KMS-11 (cell line): ENCODE data around the gene DDX5.

ENCODE experiments used
- H2AFZ ChIP-seq: fragments of 200-600 bp; sonication (generic); 2 replicates; pipeline ENCODE4 v1.6.1; 2016; ENCODE audit warnings: antibody characterized with exemption, mixed run types, low read depth
- H3K27ac ChIP-seq: fragments of 200-600 bp; sonication (generic); 2 replicates; pipeline ENCODE4 v1.6.1; 2016; ENCODE audit warnings: mild to moderate bottlenecking, mixed run types
- H3K27me3 ChIP-seq: fragments of 200-600 bp; sonication (generic); 2 replicates; pipeline ENCODE4 v1.6.1; 2017; ENCODE audit warnings: mild to moderate bottlenecking, low read depth, mixed run types, moderate library complexity; ENCODE audit not compliant: insufficient read depth
- H3K36me3 ChIP-seq: fragments of 200-600 bp; sonication (generic); 2 replicates; pipeline ENCODE4 v1.6.1; 2017; ENCODE audit warnings: mild to moderate bottlenecking, mixed run types; ENCODE audit not compliant: insufficient read depth
- H3K4me1 ChIP-seq: fragments of 200-600 bp; sonication (generic); 2 replicates; pipeline ENCODE4 v1.6.1; 2016; ENCODE audit warnings: mild to moderate bottlenecking, low read depth, mixed run types; ENCODE audit not compliant: poor library complexity, severe bottlenecking
- H3K4me2 ChIP-seq: fragments of 200-600 bp; sonication (generic); 2 replicates; pipeline ENCODE4 v1.7.0; 2016; ENCODE audit warnings: mild to moderate bottlenecking, mixed run types
- H3K4me3 ChIP-seq: fragments of 200-600 bp; sonication (generic); IDR thresholded peaks from 2 replicates; pipeline ENCODE4 v1.6.1; 2017; ENCODE audit warnings: low read depth, low read length, mixed read lengths; ENCODE audit not compliant: insufficient read depth
- H3K79me2 ChIP-seq: fragments of 200-600 bp; sonication (generic); 2 replicates; pipeline ENCODE4 v1.6.1; 2016; ENCODE audit warnings: low read depth, mixed run types; ENCODE audit not compliant: insufficient read depth
- H3K9ac ChIP-seq: fragments of 200-600 bp; sonication (generic); 2 replicates; pipeline ENCODE4 v1.6.1; 2016; ENCODE audit warnings: mild to moderate bottlenecking, mixed run types
- H4K20me1 ChIP-seq: fragments of 200-600 bp; sonication (generic); 2 replicates; pipeline ENCODE4 v1.6.1; 2016; ENCODE audit warnings: mild to moderate bottlenecking, mixed run types; ENCODE audit not compliant: insufficient read depth
- CTCF ChIP-seq: fragments of 200-600 bp; sonication (generic); conservative IDR thresholded peaks from 2 replicates; pipeline ENCODE4 v1.6.1; 2017; ENCODE audit warnings: low read depth, mild to moderate bottlenecking, antibody characterized with exemption, low read length, moderate library complexity, mixed read lengths

DDX5 gene

GRCh38 chr17:64506576-64507412, 705 bp upstream of the DDX5 start, which contains the start of gene CEP95:
TSS of gene CEP95 (plus strand) at chr17:64506977. CDS start at chr17:64507098, 121 bp downstream.
- Histone ChIP-seq H3K27me3 (no peaks in the 10 kb centered on the region), H3K4me1 (peaks cover 42% of the 10 kb centered on the region), H3K4me2 (peak within 1 kb of the TSS; percentile 91), H3K27ac (peak within 1 kb of the TSS; percentile 99), H2AFZ (peak within 1 kb of the TSS; percentile 72), H4K20me1 (peaks cover 44% of the 10 kb centered on the region), H3K36me3 (peaks cover 33% of the 10 kb centered on the region), H3K4me3 (no peak within 1 kb of the TSS), H3K79me2 (peaks cover 69% of the 10 kb centered on the region), H3K9ac (peak within 1 kb of the TSS; percentile 100)
- no peak for TF ChIP-seq CTCF

GRCh38 chr17:64505340-64506200, 519 bp downstream of the DDX5 start:
- peaks cover 46% of the 10 kb centered on the region for H3K36me3 ChIP-seq
- H3K79me2 ChIP-seq: peaks cover 82% of the 10 kb centered on the region
- H3K4me1 ChIP-seq: peaks cover 55% of the 10 kb centered on the region
- TF ChIP-seq CTCF: no peak
- no peaks in the 10 kb centered on the region for H3K27me3 ChIP-seq
- H3K4me2 ChIP-seq: peak overlapping the region; percentile 55
- peak overlapping the region; percentile 99 for H3K27ac ChIP-seq
- no peak overlapping the region for H3K4me3 ChIP-seq
- peaks cover 55% of the 10 kb centered on the region for H4K20me1 ChIP-seq
- peak overlapping the region; percentile 100 for H3K9ac ChIP-seq
- no peak overlapping the region for H2AFZ ChIP-seq

DNA sequence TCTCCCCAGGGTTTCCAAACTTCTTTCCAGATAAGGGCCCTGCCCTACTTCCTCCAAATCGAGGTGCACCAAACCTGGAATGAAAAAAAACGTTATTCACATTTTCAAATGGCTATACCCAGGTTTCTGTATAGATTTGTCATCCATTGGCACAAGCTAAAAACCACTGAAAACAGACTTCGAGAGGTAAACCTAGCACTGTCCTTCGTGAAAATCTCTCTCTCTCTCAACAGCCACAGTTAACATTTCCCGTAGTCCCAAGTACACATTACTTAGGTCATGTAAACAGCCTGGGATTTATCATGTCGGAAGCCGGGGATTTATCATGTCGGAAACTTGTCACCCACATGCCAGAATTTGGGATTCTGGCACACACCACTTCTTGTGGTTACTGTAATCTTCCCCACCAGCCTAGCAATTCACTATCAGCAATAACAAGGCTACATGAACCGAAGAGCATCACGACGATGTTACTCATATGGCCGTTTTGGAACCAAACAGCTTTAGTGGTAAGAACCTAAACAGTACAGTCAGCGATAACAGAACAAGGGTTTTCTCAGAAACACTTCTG, 1.2 kb downstream of the DDX5 start:
- no peaks in the 10 kb centered on the region for H3K27me3 ChIP-seq
- H3K4me3 ChIP-seq: no peak overlapping the region
- peaks cover 62% of the 10 kb centered on the region for H4K20me1 ChIP-seq
- H3K27ac ChIP-seq: peak overlapping the region; percentile 99
- H3K9ac ChIP-seq: peak overlapping the region; percentile 100
- no peak for TF ChIP-seq CTCF
- peaks cover 53% of the 10 kb centered on the region for H3K36me3 ChIP-seq
- peak overlapping the region; percentile 55 for H3K4me2 ChIP-seq
- no peak overlapping the region for H2AFZ ChIP-seq
- H3K79me2 ChIP-seq: peaks cover 88% of the 10 kb centered on the region
- peaks cover 62% of the 10 kb centered on the region for H3K4me1 ChIP-seq

DNA sequence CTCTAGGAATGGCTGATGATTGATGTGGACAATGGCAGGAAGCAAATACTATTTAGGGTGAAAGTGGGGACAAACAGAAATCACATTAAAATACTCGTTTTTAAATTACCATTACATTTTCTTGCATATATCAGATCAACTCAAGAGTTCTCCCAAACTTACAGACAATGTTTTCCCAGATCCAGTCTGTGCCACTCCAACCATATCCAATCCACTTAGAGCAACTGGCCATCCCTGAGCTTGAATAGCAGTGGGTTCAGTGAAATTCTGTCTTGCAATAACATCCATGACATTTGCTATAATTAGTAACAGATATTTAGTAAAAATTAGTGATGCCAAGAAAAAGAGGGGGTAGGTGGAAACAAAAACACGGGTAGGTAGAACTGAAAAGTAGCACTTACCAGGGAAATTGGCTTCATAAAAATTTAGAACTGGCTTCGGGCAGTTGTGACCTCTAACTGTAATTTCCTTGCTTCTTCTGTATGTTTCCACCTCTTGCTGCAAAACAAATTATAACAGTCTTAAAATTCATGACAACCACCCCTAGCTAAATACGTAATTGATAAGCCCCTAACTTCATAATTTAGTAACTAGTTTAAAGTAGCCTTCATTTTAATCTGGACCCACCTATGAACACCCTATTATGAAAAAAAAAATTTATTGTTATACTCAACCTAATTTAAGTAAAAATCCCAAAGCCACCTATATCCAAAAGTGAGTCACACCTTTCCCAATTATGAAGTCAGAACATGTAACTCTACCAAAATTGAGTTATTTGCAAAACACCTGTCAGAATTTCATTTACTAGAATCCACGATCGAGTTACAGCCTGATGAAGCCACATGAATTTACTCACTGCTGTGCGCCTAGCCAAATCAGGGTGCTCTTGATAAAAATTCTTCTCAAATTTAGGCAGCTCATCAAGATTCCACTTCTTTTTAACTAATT, 2.0 kb downstream of the DDX5 start:
- peaks cover 60% of the 10 kb centered on the region for H3K36me3 ChIP-seq
- peaks cover 69% of the 10 kb centered on the region for H3K4me1 ChIP-seq
- no peak overlapping the region for H3K4me3 ChIP-seq
- no peaks in the 10 kb centered on the region for H3K27me3 ChIP-seq
- H3K4me2 ChIP-seq: peak overlapping the region; percentile 55
- H2AFZ ChIP-seq: no peak overlapping the region
- H3K27ac ChIP-seq: peak overlapping the region; percentile 99; the same call in 1 of the 2 replicates
- no peak for TF ChIP-seq CTCF
- peaks cover 67% of the 10 kb centered on the region for H4K20me1 ChIP-seq
- peak overlapping the region; percentile 100; the same call in 1 of the 2 replicates for H3K9ac ChIP-seq
- peaks cover 88% of the 10 kb centered on the region for H3K79me2 ChIP-seq
